Measurements from ENCODE around the gene SORCS1. TPM values are rescaled to one million over a fixed set of nuclear protein-coding genes. Genes with fewer than 3 reads are reported as not detected.

The SORCS1 gene
- total and polyA plus RNA-seq, 12 donors: 0.18 to 11.1 (median 1.1) TPM

GRCh38 chr10:106799776-106800175, 364.7 kb downstream of the SORCS1 start:
- TF ChIP-seq, protein P1, sequence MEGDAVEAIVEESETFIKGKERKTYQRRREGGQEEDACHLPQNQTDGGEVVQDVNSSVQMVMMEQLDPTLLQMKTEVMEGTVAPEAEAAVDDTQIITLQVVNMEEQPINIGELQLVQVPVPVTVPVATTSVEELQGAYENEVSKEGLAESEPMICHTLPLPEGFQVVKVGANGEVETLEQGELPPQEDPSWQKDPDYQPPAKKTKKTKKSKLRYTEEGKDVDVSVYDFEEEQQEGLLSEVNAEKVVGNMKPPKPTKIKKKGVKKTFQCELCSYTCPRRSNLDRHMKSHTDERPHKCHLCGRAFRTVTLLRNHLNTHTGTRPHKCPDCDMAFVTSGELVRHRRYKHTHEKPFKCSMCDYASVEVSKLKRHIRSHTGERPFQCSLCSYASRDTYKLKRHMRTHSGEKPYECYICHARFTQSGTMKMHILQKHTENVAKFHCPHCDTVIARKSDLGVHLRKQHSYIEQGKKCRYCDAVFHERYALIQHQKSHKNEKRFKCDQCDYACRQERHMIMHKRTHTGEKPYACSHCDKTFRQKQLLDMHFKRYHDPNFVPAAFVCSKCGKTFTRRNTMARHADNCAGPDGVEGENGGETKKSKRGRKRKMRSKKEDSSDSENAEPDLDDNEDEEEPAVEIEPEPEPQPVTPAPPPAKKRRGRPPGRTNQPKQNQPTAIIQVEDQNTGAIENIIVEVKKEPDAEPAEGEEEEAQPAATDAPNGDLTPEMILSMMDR (IDR thresholded peaks at IDR 0.05): no peak
- TF ChIP-seq POLR2A (IDR thresholded peaks at IDR 0.05): no peak
- WGBS, 4 donors: 63 to 81% (median 69%) methylated on average over 1 of the region's 1 CpG
- H3K4me3 ChIP-seq: no peak overlapping the region
- H3K9me3 ChIP-seq (replicated peaks in 1 of 3): no peaks in the 10 kb centered on the region
- no peak for DNase-seq
- no peaks in the 10 kb centered on the region for H3K36me3 ChIP-seq (replicated peaks in 1 of 2)
- no peaks in the 10 kb centered on the region for H3K4me1 ChIP-seq (replicated peaks in 1 of 2)
- no peaks in the 10 kb centered on the region for H3K27me3 ChIP-seq
- H3K27ac ChIP-seq: no peak overlapping the region
- intact Hi-C loops (cut with DNase I): no loop called here

GRCh38 chr10:106795619-106796018, 368.9 kb downstream of the SORCS1 start:
- intact Hi-C loops (cut with DNase I): no loop called here
- no peaks in the 10 kb centered on the region for H3K4me1 ChIP-seq (replicated peaks in 1 of 2)
- WGBS, 4 donors: 8 to 21% (median 15%) methylated on average over 4 of the region's 4 CpGs
- no peaks in the 10 kb centered on the region for H3K36me3 ChIP-seq (replicated peaks in 1 of 2)
- H3K27me3 ChIP-seq: no peaks in the 10 kb centered on the region
- peak in 4 of 7 donors; percentile 15 to 60 (median 26) for DNase-seq
- no peak overlapping the region for H3K27ac ChIP-seq
- no peak for TF ChIP-seq POLR2A (IDR thresholded peaks at IDR 0.05)
- TF ChIP-seq, protein P1 (IDR thresholded peaks at IDR 0.05): peak; percentile 12 to 44 (median 36)
- H3K9me3 ChIP-seq (replicated peaks in 1 of 3): no peaks in the 10 kb centered on the region
- H3K4me3 ChIP-seq: no peak overlapping the region

GRCh38 chr10:106793617-106794016, 370.9 kb downstream of the SORCS1 start:
- H3K4me3 ChIP-seq: no peak overlapping the region
- no peaks in the 10 kb centered on the region for H3K36me3 ChIP-seq (replicated peaks in 1 of 2)
- H3K27me3 ChIP-seq: no peaks in the 10 kb centered on the region
- no peaks in the 10 kb centered on the region for H3K4me1 ChIP-seq (replicated peaks in 1 of 2)
- intact Hi-C loops (cut with DNase I): no loop called here
- no peaks in the 10 kb centered on the region for H3K9me3 ChIP-seq (replicated peaks in 1 of 3)
- WGBS, 4 donors: 38 to 47% (median 43%) methylated on average over 1 of the region's 1 CpG
- no peak for DNase-seq
- H3K27ac ChIP-seq: no peak overlapping the region
- TF ChIP-seq, protein P1 (IDR thresholded peaks at IDR 0.05): no peak
- no peak for TF ChIP-seq POLR2A (IDR thresholded peaks at IDR 0.05)

GRCh38 chr10:106789623-106790022, 374.9 kb downstream of the SORCS1 start:
- DNase-seq: no peak
- H3K4me3 ChIP-seq: no peak overlapping the region
- WGBS, 4 donors: 74 to 87% (median 77%) methylated on average over 2 of the region's 2 CpGs
- no peak overlapping the region for H3K27ac ChIP-seq
- intact Hi-C loops (cut with DNase I): no loop called here
- H3K36me3 ChIP-seq (replicated peaks in 1 of 2): no peaks in the 10 kb centered on the region
- H3K27me3 ChIP-seq: no peaks in the 10 kb centered on the region
- TF ChIP-seq POLR2A (IDR thresholded peaks at IDR 0.05): no peak
- H3K9me3 ChIP-seq (replicated peaks in 1 of 3): no peaks in the 10 kb centered on the region
- no peaks in the 10 kb centered on the region for H3K4me1 ChIP-seq (replicated peaks in 1 of 2)

GRCh38 chr10:106788982-106789381, 375.5 kb downstream of the SORCS1 start:
- H3K27me3 ChIP-seq: no peaks in the 10 kb centered on the region
- 76 to 90% (median 85%) methylated on average over 3 of the region's 3 CpGs for WGBS, 4 donors
- H3K4me1 ChIP-seq (replicated peaks in 1 of 2): no peaks in the 10 kb centered on the region
- TF ChIP-seq, protein P1 (IDR thresholded peaks at IDR 0.05): no peak
- no peak for TF ChIP-seq POLR2A (IDR thresholded peaks at IDR 0.05)
- no peak overlapping the region for H3K4me3 ChIP-seq
- H3K9me3 ChIP-seq (replicated peaks in 1 of 3): no peaks in the 10 kb centered on the region
- H3K27ac ChIP-seq: no peak overlapping the region
- H3K36me3 ChIP-seq (replicated peaks in 1 of 2): no peaks in the 10 kb centered on the region
- intact Hi-C loops (cut with DNase I): no loop called here
- DNase-seq: no peak
